Anterior cingulate cortex (tissue), 58 donors: ENCODE measurements around the gene FMN1.

Source experiments
- DNase-seq, 58 donors: peaks; one replicate each; lab custom pipeline; 2025; lab: John Stamatoyannopoulos, UW

Gene FMN1

GRCh38 chr15:33194704-33195670, at the start of gene FMN1:
Gene FMN1 (minus strand): TSS chr15:33194714. CDS start chr15:33154914, 39,800 bp downstream.
- DNase-seq = peak; percentile 58 to 98 (median 92)

GRCh38 chr15:33243869-33244268, 49.4 kb upstream of the FMN1 start:
- no peak for DNase-seq

- DNase-seq = no peak
Measured at GRCh38 chr15:33243393-33243792, 48.9 kb upstream of the FMN1 start.

GRCh38 chr15:33242669-33243191, 48.2 kb upstream of the FMN1 start:
- DNase-seq = no peak

GRCh38 chr15:33242165-33242564, 47.7 kb upstream of the FMN1 start:
- no peak for DNase-seq

GRCh38 chr15:33236841-33237509, 42.5 kb upstream of the FMN1 start:
- no peak for DNase-seq

GRCh38 chr15:33234020-33234461, 39.5 kb upstream of the FMN1 start:
- DNase-seq = peak in 6 of 58 donors; percentile 4 to 40 (median 14)

- peak in 4 of 58 donors; percentile 1 to 7 (median 4) for DNase-seq
Measured at GRCh38 chr15:33226559-33227181, 32.2 kb upstream of the FMN1 start.

- no peak for DNase-seq
Measured at GRCh38 chr15:33218071-33218491, 23.6 kb upstream of the FMN1 start.

GRCh38 chr15:33215941-33216872, 21.7 kb upstream of the FMN1 start:
- DNase-seq = no peak

GRCh38 chr15:33211176-33211808, 16.8 kb upstream of the FMN1 start:
- no peak for DNase-seq

GRCh38 chr15:33209575-33210481, 15.3 kb upstream of the FMN1 start:
- DNase-seq = no peak

GRCh38 chr15:33207646-33208045, 13.1 kb upstream of the FMN1 start:
- DNase-seq = no peak

GRCh38 chr15:33206366-33206765, 11.9 kb upstream of the FMN1 start:
- DNase-seq = no peak

- no peak for DNase-seq
Measured at GRCh38 chr15:33204926-33205325, 10.4 kb upstream of the FMN1 start.

- DNase-seq = no peak
Measured at GRCh38 chr15:33204087-33204486, 9.6 kb upstream of the FMN1 start.

- peak in 12 of 58 donors; percentile 2 to 49 (median 14) for DNase-seq
Measured at GRCh38 chr15:33201491-33202231, 7.1 kb upstream of the FMN1 start.
